GM18511 (cell line): Measurements from ENCODE around the gene GCG.

ENCODE experiments used
- ATAC-seq: cut with Tn5 transposase; IDR thresholded peaks from one replicate; pipeline ENCODE4 v1.9.1; 2021; ENCODE audit warnings: mild to moderate bottlenecking, moderate library complexity; ENCODE audit not compliant: unreplicated experiment

The GCG gene

DNA sequence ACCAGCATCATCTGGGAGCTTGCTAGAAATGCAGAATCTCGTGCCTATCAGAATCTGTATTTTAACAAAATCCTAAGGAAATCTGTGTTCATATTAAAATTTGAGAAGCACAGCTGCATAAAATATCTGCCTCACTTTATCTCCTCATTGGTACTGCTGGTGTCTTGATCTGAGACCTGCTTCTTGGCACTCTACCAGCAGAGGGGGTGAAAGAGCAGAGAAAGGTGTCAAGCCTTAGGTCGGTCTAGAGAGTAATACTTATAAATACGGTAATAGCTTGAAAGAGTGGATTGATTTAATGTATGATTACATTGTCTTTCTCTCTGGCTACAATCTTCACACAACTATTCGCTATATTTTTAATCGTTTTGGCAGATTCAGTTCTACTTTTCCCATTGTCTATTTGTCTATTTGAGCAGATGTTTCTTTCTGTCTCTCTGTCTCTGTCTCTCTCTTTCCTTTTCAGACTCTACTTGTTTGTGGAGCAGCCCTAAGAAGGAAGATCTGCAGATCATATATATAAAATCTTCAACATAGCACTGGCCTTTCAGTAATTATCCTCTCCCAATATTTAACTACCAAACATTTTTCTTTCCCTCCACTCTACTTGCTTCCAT is 1.7 kb upstream of the GCG start:
- ATAC-seq, result peak; percentile 99

DNA sequence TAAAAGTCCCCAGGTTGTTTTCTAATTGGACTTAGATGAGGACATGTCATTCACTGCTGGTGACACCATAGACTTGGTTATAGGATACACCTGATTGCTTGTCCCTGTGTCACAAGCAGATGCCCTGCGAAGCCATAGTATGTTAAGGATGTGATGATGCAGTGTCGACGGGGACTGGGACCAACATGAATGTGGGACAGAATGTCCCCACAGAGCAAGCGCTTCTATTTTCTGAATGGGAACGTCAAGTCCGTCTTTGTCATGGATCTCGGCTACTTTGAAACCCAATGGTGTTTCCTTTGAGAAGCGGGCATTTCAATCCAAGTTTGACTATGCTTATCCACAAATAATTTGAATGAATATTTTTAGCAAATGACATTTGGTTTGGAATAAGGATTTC is 2.1 kb downstream of the GCG start:
- no peak for ATAC-seq

DNA sequence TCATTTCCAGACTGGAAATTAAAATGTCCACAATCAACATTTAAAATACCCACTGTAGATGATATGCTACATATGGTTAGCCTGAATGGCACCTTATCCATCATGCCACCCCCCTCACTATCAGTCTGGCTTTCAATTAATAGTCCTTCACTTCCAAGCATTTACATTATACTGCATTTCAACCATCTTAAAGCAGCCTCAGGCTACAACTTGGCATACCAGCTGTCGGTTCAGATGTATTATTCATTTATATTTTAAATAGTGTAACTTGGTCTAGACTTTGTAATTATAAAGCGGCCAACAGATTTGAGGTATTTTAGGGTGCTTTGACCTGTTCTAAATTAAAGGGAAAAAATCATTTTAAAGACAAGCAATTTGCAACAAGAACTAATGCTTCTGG is 2.6 kb downstream of the GCG start:
- ATAC-seq, result no peak

DNA sequence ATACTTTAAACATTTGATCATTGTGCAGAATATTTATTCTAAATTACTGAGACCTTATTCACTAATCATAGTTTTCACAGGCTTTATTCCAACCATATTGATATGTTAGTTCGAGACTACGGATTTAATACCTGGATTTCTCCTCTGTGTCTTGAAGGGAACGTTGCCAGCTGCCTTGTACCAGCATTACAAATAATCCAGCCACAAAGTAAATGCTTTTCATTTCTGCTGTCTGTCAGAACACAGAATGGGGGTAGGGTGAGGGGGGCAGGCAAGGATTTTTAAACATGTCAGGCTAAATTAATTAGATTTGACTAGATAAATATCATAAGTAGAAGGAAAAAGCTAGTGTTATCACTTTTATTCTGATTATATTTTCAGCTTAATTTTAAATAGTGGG is 3.1 kb downstream of the GCG start:
- ATAC-seq, result no peak

DNA sequence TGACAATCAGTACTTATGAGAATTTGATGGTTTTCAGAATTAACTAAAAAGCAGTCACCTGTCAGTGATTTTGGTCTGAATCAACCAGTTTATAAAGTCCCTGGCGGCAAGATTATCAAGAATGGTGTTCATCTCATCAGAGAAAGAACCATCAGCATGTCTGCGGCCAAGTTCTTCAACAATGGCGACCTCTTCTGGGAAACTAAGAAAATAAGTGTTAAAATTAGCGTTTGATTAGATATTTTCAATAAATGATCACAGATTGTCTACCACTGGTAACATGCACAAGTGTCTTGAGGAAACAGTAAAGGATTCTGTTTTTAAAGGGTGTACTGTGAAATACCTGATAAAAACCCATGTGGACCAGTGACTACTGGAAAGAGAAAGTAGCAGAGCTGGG is 8.1 kb downstream of the GCG start:
- ATAC-seq, result no peak

DNA sequence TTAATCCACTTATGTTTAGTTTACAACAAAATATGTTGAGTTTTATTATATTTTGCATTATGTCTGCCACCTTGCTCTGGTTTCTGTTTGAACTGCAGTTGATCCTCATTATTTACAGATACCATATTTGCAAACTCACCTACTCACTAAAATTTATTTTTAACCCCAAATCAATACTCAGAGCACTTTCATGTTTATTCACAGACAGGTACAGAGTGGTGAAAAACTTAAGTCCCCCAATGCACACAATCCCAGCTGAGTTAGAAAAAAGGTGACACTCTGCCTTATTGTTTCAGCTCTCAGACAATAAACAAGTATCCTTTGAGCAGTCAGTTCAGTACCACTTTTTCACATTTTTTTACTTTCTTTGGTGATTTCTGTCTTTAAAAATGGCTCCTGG is 13.7 kb downstream of the GCG start:
- ATAC-seq, result no peak

DNA sequence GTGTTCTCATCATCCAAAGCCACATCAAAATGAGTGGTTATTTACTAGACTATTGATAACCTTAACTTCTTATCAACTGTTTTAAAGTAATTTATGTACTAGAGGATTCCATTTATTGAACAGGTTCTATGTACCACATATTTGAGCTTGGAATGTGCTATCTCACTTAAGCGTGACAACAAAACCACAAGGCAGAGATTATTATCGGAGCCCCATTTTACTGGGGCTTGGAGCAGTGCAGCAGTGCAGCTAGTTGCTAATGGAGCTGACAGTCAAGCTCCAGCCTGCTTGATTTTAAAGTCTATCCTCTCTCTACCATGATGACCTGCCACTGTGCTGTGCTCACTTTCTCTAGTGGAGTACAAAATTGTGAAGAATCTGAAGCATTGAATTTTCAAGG is 24.6 kb downstream of the GCG start:
- ATAC-seq, result no peak

DNA sequence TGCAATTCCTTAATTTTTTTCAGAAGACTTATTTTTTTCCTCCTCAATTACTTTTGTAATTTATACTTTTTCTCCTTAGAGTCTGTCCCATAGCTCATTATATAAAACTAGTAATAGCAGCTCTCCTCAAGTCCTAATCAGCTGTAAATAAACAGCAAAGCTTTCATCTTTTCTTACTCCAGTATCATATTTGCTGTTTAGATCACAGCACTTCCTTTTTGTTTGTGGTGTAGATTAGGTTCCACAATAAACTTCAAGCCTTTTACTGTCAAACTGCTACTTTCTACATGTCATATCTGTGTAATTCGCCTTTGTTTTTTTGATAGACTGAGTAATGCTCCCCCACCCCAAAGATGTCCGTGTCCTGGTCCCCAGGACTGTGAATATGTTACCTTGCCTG is 25.5 kb downstream of the GCG start:
- ATAC-seq, result peak; percentile 18

DNA sequence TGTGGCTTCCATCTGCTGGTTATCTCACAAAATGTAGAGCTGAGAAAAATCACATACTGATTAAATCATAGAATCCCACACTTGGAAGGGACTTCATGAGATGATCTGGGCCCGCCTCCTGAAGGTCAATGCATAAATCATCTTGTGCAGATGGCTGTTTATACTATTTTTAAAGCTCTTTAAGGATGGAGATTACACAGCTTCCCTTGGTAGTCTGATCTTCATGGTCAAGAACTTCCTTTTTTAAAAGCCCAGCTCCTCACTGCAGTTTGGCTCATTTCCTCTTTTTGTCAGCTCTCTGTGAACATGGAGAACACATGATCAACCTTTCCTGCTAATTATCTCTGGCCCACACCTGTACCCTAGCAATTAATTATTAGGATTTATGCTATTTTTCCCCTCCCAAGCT is 25.9 kb downstream of the GCG start:
- ATAC-seq, result peak; percentile 97

DNA sequence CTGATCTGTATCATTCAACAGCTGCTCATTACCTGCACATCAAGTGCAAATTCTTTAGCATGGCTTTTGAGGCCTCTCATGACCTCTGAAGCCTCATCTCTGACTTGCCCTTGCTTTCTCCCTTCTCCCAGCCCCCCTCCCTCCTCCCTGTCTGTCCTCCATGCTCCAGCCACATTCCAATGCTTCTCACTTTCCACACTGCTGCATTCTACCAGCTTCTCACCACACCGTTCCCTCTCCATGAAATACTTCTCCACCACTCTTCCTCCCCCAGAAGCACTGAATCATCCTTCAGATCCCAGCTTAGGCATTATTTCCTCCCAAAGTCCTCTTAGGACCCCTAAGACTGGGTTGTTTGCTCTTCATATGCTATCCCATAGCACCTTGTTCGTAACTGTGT is 26.9 kb downstream of the GCG start:
- ATAC-seq, result no peak

DNA sequence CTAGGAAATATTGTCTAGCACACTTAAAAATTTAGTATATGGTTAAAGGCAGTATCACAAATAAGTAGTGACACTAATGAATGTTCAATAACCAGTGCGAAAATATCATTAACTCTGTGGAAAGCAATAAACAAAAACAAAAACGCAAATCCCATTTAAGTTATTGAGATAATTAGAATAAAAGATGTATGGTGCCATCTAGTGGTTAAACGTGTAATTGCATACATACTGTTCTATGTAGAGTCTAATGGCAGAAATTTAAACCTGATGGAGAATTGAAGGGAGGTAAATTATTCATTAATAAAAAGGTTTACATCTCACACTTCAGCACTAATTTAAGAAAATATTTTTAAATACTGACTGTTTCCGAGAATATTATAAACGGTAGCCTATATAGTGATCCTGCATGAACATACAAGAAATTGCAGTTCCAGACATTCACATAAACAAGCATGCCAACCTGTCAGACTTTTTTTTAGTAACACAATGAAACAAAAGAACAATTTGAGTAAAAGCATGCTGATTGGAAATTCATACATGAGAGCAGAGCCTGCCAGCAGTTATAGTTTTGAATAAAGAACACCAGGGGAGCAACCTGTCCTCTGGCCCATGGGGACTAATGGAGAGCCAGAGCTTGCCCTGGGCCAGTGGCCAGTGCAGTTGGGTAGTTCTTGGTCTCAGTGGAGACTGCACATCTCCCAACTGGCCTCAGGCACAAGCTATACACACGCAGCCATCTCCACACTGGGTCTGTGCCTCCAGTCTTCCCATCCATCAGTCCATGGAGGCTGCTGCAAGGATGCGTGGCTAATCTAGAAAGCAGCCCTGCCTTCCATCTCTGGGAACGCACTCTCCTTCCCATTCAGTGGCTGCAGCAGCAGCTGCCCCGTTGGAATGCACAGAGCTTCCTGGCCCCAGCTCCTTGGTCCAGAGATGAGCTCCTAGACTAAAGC is 28.0 kb downstream of the GCG start:
- peak; percentile 49 for ATAC-seq

DNA sequence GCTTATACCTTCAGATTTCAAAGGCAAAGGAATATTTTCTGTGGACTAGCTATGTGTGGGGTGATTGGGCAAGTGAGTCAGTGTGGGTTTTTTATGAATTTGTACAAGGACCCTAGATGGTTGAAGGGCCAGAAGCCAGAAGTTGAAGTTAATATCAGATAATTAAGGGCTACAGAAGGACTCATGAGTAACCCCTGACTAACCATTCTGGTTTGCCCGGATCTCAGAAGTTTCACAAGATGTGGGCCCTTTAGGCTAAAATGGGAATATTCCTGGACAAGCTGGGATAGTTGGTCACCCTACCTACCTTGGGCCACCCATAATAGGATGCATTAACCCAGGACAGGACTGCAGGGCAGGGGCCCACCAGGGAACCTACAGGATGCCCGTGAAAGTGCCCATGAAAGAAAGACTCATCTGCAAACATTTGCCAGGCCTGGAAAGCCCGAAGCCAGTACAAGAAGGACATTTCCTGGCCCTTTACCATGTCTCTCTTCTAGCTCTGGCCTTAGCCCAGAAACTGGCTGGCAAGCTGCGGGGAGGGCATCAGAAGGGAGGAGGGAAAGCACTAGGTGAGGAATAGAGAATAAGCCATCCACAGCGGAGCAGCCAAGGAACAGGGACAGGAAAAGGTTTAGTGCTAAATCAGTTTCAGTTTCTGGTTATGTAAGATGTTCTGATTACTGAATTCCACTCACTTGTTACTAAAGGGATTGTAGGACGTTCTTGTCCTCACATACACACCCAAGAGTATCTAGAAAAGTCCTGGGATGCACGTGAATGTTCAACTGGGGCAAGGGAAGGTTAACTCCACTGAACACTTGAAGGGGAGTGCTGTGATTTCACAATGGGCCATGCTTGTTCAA is 33.6 kb downstream of the GCG start:
- no peak for ATAC-seq

DNA sequence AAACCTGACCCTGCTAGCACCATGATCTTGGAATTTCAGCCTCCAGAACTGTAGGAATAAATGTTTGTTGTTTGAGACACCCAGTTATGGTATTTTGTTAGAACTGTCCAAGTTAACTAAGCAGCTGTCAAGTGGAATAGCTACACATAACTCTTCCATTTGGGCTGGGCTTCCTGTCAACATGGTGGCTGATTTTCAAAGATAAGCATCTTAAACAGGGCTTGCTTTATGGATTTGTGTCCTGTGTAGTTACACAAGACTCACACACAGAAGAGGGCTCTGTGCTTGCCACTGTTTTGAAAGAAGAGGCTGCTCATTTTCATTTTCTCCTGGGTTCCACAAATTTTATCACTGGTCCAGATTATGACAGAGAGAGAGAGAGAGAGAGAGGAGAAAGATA is 35.7 kb downstream of the GCG start:
- no peak for ATAC-seq

DNA sequence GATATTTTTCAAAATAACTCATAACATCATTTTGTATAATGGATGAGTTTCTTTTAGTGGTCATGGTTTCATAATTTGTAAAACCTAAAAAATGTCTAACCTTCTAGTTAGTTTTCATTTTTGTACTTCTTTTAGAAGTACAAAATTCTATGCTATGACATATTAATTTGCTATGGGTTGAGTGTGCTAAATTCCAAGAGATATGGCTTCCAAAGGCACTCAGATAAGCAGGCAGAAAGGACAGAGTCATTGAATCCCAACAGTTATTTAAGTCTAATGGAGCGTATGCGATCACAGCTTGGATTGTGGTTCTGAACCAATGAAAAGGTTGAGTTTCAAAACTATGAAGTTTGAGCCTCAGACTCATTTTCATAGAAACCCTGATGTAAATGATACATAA is 37.0 kb downstream of the GCG start:
- no peak for ATAC-seq

DNA sequence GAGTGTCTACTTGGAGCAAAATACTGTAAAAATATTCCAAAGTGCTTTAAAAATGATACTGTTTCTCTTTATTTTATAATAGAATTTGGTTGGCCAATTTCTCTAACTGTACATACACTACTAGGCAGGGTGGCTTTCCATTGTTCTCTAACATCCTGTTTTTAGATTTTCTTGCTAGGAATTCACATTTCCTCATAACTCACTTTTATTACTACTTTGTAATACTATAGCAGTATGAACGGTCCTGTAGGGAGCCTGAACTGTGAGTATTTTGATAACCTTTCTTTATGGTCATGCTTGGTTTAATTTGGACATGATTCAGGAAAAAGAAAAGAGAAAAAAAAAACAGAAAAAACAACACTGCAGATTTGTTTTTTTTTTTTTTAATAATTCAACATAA is 37.8 kb downstream of the GCG start:
- ATAC-seq, result no peak

DNA sequence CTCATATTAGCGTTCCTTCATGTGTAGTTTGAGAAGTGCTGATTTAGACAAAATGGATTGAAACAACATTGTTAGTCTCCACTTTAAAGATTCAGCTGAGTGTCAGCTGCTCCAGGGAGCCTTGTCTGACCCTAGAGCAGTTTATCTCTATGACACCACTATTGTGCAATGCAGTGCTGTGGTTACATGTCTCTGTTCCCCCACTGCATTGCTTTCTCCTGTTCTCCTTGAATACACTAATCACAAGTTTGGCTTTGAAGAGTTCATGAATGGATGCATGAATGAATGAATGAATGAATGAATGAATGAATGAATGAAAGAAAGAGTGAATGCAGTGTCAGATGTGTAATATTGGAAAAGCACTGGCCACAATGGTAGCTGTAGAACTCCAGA is 38.3 kb downstream of the GCG start:
- no peak for ATAC-seq

DNA sequence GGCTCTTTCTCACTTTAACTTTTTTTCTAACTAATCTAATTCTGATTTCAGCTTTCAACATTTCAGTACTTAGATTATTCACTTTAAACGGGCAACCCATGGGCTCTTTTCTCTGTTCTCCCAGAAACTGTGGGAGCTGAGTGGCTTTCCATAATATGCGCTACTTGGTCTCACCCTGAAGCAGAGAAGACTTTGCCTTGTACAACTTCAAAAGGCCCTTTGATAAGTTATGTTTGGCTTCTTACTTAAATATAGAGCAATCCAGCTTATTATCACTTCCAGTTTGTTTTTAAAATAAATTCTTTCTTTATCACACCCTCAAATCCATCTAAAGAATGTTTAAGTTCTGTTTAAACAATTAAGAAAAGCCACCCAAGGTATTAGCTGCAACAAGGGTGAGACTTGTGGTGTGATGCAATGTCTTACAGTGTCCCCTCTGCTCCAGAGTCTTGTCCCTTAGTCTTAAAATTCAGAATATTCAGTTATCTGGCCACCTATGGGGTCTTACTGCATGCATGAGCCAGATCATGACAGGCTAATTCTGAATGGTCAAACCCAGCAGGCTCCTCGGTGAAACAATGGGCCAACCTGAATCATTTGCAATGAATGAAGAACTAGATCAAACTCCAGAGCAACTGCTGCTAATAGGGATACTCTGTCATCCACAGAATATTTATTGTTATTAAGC is 38.8 kb downstream of the GCG start:
- ATAC-seq, result no peak

DNA sequence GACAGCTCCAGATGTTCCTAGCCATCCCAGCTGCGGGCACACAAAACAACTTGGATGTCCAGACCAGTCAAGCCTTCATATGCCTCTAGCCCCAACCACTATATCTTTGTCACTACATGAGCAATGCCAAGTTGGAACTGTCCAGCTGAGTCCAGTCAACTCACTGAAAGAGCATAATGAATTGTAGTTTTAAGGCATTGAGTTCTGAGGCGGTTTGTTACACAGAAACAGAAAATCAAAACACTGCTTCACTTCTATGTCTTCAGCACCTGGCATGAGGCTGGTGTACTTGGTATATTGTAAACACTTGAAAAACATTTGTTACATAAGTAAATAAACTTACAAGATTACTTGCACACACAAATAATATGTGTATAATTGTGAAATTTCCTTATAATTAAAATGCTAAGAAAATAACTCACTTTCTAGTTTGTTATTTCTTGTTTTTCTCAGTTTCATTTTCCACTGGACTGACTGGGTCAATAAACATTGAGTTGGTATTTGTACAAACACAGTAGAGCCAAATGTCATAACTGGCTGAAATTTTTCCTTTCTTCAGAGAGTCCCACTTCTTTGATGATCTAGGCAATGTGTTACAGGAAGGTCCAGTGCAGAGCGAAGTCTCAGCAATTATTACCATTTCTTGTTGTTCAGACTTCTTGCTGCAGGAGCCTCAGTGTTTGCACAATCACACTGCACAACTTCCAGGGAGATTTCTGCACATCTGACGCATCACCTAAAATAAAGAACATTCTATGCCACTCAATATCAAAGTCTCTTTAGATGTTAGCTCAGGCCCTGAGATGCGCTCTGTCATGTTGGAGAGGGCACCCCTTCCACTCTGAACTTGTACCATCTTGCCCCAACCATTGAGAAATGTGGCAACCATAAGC is 39.8 kb downstream of the GCG start:
- no peak for ATAC-seq

DNA sequence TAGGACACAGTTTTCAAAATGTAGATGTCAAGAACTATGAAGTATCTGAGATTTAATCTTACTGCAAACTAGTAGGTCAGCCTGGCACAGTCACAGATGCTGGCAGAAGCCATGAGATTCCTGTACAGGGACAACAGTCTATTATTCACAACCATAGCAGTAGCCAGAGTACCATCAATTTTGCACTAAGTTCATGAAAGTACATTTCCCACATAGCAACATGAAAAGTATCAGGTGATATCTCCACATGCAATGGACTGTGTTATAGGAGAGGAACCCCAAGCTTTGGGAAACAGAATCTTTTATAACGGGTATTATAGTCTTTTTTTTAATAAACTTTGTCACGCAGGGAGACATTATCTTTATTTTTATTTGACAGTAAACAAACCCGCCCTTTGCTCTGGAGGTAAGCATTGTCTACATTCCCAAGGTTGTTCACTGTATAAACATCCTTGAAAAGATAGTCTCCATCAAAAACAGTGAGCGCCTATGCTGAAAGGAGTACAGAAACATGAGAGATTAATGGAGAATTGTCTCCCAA is 44.6 kb downstream of the GCG start:
- no peak for ATAC-seq

DNA sequence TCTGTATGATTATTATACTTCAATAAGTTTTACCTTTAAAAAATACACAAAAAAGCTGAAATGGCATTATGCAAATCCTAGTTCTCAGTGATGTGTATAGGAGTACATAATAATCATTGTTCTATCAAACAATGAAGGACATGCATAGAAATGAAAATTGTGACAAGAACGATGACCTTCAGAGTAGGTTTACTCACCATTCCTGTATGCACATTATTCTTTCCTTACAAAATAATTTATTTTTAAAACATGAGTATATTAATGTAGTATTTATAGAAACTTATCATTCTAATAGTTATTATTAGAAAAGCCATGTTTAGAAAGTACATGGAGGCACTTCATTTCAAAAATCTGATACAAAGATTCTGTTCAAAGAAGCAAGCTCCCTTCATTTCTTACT is 45.3 kb downstream of the GCG start:
- ATAC-seq, result no peak
